ENCODE measurements around the gene DEDD. TPM values are rescaled to one million over a fixed set of nuclear protein-coding genes. Genes with fewer than 3 reads are reported as not detected.

Gene DEDD
- total and polyA plus RNA-seq, 10 of the 15 experiments (the other 5 are each of a cell fraction or from before 2014, with no cell fraction given) = 13.6 to 33.9 (median 30.3) TPM

- H4K20me1 ChIP-seq (ENCODE audit: control insufficient read depth, insufficient read depth) = no peaks in the 10 kb centered on the region
- no peaks in the 10 kb centered on the region for H3K9me3 ChIP-seq (replicated peaks; ENCODE audit: control insufficient read depth, insufficient read depth, low read length)
- RAD21 ChIA-PET (ENCODE audit: unreplicated experiment) = interaction anchor here (2.0 kb wide), 1 partner anchor 39 kb away, joined by 5 read pairs; no protein-coding TSS in a partner anchor
- FAIRE-seq (no peak), ATAC-seq (no peak), DNase-seq (ENCODE audit: low read depth, low spot score) (no peak)
- intact Hi-C loops (cut with micrococcal nuclease; ENCODE audit: unreplicated experiment) = no loop called here
- WGBS (ENCODE audit: insufficient coverage, insufficient replicate concordance, low lambda C conversion rate, missing lambda C conversion rate) = 97% methylated on average over 2 of the region's 2 CpGs
- H3K79me2 ChIP-seq (ENCODE audit: control insufficient read depth, insufficient read depth, low read length) = peaks cover 3% of the 10 kb centered on the region
- BruUV-seq (replicated peaks) = no TSS peak
- POLR2A ChIA-PET = interaction anchor here (0.6 to 1.2 kb wide), 4 partner anchors 12 to 105 kb away, joined by 3 to 4 read pairs (median 4); no protein-coding TSS in a partner anchor
- no peak overlapping the region for H2AFZ ChIP-seq (ENCODE audit: control insufficient read depth, low read depth, low read length)
- SMC1A ChIA-PET (ENCODE audit: uncharacterized antibody, unreplicated experiment) = interaction anchor here (0.7 to 4.8 kb wide), 6 partner anchors 12 to 147 kb away, joined by 3 to 70 read pairs (median 4); partner anchors contain the start of genes F11R, NIT1 and PFDN2
- CTCF ChIA-PET = interaction anchor here (0.8 to 7.6 kb wide), 7 partner anchors 11 to 149 kb away, joined by 3 to 147 read pairs (median 3); no protein-coding TSS in a partner anchor
- no peaks in the 10 kb centered on the region for H3K27me3 ChIP-seq (replicated peaks in 1 of 2; ENCODE audit: control insufficient read depth in 2 of 2, insufficient read depth in 2 of 2, low read length in 1 of 2)
- no peak overlapping the region for H3K9ac ChIP-seq (ENCODE audit: control insufficient read depth, insufficient read depth, low read length)
- H3K4me1 ChIP-seq (ENCODE audit: control insufficient read depth, insufficient read depth, low read length) = peaks cover 27% of the 10 kb centered on the region
- H3K4me3 ChIP-seq = no peak overlapping the region
- H3K36me3 ChIP-seq (ENCODE audit: control insufficient read depth in 2 of 2, insufficient read depth in 2 of 2, low read length in 1 of 2) = peaks cover 4 to 11% of the 10 kb centered on the region in 2 experiments
- in situ Hi-C loops (cut with MboI) = no loop called here
- no peak for TF ChIP-seq ASH2L (IDR thresholded peaks at IDR 0.05; ENCODE audit: borderline replicate concordance, low read depth)
- no peak overlapping the region for H3K27ac ChIP-seq (ENCODE audit: control insufficient read depth, insufficient read depth)
- H3K4me2 ChIP-seq (ENCODE audit: control insufficient read depth, insufficient read depth) = no peak overlapping the region
Observed at GRCh38 chr1:161100556-161100955, 31.9 kb downstream of the DEDD start.

- in situ Hi-C loops (cut with MboI) = no loop called here
Observed at GRCh38 chr1:161099090-161099802, 33.2 kb downstream of the DEDD start.

More at GRCh38 chr1:161099090-161099802, 33.2 kb downstream of the DEDD start:
- H2AFZ ChIP-seq (ENCODE audit: control insufficient read depth, low read depth, low read length) = no peak overlapping the region
- ChIA-PET CTCF (interaction anchor here (0.8 to 7.6 kb wide), 13 partner anchors 13 to 283 kb away, joined by 3 to 181 read pairs (median 10); partner anchors contain the start of genes ARHGAP30, ITLN2, NIT1 and PFDN2), POLR2A (interaction anchor here (0.5 to 5.6 kb wide), 9 partner anchors 13 to 129 kb away, joined by 3 to 66 read pairs (median 5); partner anchors contain the start of genes ARHGAP30, NIT1, PFDN2 and USF1), RAD21 (ENCODE audit: unreplicated experiment) (interaction anchor here (0.7 to 6.7 kb wide), 6 partner anchors 28 to 283 kb away, joined by 3 to 90 read pairs (median 5); partner anchors contain the start of genes ARHGAP30 and USF1), SMC1A (ENCODE audit: uncharacterized antibody, unreplicated experiment) (interaction anchor here (0.7 to 7.0 kb wide), 9 partner anchors 13 to 125 kb away, joined by 3 to 110 read pairs (median 3); partner anchors contain the start of gene ARHGAP30)
- no TSS peak for BruUV-seq (replicated peaks)
- H3K9me3 ChIP-seq (replicated peaks; ENCODE audit: control insufficient read depth, insufficient read depth, low read length) = no peaks in the 10 kb centered on the region
- H3K27me3 ChIP-seq (replicated peaks in 1 of 2; ENCODE audit: control insufficient read depth in 2 of 2, insufficient read depth in 2 of 2, low read length in 1 of 2) = no peaks in the 10 kb centered on the region
- H3K9ac ChIP-seq (ENCODE audit: control insufficient read depth, insufficient read depth, low read length) = no peak overlapping the region
- peak overlapping the region; percentile 98 for H3K4me2 ChIP-seq (ENCODE audit: control insufficient read depth, insufficient read depth)
- 0 out of 2 replicates have a peak, but pooled peaks have one; percentile 9 for TF ChIP-seq POLR2A (IDR thresholded peaks at IDR 0.05; ENCODE audit: low read depth, low read length)
- no peak for TF ChIP-seq PML (IDR thresholded peaks at IDR 0.05; ENCODE audit: low read length)
- H3K36me3 ChIP-seq (ENCODE audit: control insufficient read depth in 2 of 2, insufficient read depth in 2 of 2, low read length in 1 of 2) = peaks cover 4 to 11% of the 10 kb centered on the region in 2 experiments
- H3K4me1 ChIP-seq (ENCODE audit: control insufficient read depth, insufficient read depth, low read length) = peaks cover 29% of the 10 kb centered on the region
- no peaks in the 10 kb centered on the region for H4K20me1 ChIP-seq (ENCODE audit: control insufficient read depth, insufficient read depth)
- H3K4me3 ChIP-seq = peak overlapping the region; percentile 74; the same call in 1 of the 2 replicates
- FAIRE-seq (no peak), DNase-seq (ENCODE audit: low read depth, low spot score) (no peak), ATAC-seq (no peak)
- H3K79me2 ChIP-seq (ENCODE audit: control insufficient read depth, insufficient read depth, low read length) = no peaks in the 10 kb centered on the region; the same call in 1 of the 2 replicates
- WGBS (ENCODE audit: insufficient coverage, insufficient replicate concordance, low lambda C conversion rate, missing lambda C conversion rate) = 92% methylated on average over 9 of the region's 9 CpGs
- H3K27ac ChIP-seq (ENCODE audit: control insufficient read depth, insufficient read depth) = no peak overlapping the region; the same call in 1 of the 2 replicates
- intact Hi-C loops (cut with micrococcal nuclease; ENCODE audit: unreplicated experiment) = no loop called here

Data from GM12878 (cell line).